Measurements from ENCODE around the gene CCL7. TPM values are rescaled to one million over a fixed set of nuclear protein-coding genes. Genes with fewer than 3 reads are reported as not detected.

The CCL7 gene
- not detected for total RNA-seq

DNA sequence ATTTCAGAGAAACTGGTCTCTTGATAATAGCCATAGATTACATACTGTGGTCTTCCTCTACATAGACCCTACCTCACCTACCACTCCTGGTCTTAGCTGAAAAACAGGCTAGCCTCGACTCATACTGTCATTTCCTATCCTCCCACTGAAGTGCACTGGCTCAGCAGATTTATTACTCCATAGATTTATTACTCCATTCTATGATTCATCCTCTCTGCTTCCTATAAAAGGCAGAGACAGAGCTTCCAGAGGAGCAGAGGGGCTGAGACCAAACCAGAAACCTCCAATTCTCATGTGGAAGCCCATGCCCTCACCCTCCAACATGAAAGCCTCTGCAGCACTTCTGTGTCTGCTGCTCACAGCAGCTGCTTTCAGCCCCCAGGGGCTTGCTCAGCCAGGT is at the start of gene CCL7:
Gene CCL7, plus strand, starts transcription at position 253 of the 400 bp plus-strand sequence. Its CDS starts 70 bp downstream, at position 323.
- Histone ChIP-seq H3K27ac (no peak within 1 kb of the TSS), H3K27me3 (no peaks in the 10 kb centered on the region), H3K4me3 (no peak within 1 kb of the TSS), H3K9me3 (no peaks in the 10 kb centered on the region), H3K4me1 (no peaks in the 10 kb centered on the region), H3K36me3 (no peaks in the 10 kb centered on the region)
- TF ChIP-seq, protein P1, sequence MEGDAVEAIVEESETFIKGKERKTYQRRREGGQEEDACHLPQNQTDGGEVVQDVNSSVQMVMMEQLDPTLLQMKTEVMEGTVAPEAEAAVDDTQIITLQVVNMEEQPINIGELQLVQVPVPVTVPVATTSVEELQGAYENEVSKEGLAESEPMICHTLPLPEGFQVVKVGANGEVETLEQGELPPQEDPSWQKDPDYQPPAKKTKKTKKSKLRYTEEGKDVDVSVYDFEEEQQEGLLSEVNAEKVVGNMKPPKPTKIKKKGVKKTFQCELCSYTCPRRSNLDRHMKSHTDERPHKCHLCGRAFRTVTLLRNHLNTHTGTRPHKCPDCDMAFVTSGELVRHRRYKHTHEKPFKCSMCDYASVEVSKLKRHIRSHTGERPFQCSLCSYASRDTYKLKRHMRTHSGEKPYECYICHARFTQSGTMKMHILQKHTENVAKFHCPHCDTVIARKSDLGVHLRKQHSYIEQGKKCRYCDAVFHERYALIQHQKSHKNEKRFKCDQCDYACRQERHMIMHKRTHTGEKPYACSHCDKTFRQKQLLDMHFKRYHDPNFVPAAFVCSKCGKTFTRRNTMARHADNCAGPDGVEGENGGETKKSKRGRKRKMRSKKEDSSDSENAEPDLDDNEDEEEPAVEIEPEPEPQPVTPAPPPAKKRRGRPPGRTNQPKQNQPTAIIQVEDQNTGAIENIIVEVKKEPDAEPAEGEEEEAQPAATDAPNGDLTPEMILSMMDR (IDR thresholded peaks at IDR 0.05) = no peak
- DNase-seq (ENCODE audit: low spot score) = no peak

DNA sequence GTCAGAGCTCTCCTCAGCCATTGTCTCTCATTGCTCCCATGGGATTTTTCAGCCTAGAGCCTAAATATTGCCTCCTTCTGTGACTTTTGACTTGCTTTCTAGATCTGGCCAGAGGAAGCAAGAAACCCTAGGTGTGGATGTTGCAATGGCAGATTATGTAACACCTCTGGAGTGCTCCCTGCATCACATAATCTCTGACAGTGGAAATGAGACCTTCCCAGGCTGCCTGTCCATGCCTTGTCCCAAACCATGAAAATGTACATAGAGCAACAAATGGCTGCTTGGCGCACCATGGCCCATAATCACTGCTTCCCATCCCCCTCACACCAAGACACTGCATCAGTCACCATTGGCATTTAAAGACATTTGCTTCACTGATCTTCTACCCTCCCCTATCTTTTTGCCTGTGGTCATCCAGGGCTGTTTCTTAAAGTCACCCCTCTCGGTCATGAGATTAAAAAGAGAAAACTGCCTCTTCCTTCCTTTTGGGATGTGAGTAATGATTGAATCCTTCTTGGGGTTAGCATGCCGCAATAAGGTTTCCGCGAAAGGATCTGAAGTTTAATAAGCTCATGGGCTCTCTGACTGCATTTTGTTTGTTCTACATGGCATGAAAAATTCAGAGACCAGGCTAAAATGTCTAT is 49.1 kb upstream of the CCL7 start:
- Histone ChIP-seq H3K36me3 (no peaks in the 10 kb centered on the region), H3K9me3 (no peaks in the 10 kb centered on the region), H3K27me3 (no peaks in the 10 kb centered on the region), H3K4me3 (no peak overlapping the region), H3K4me1 (no peaks in the 10 kb centered on the region), H3K27ac (no peak overlapping the region)
- TF ChIP-seq, protein P1 (IDR thresholded peaks at IDR 0.05) = no peak
- no peak for DNase-seq (ENCODE audit: low spot score)

DNA sequence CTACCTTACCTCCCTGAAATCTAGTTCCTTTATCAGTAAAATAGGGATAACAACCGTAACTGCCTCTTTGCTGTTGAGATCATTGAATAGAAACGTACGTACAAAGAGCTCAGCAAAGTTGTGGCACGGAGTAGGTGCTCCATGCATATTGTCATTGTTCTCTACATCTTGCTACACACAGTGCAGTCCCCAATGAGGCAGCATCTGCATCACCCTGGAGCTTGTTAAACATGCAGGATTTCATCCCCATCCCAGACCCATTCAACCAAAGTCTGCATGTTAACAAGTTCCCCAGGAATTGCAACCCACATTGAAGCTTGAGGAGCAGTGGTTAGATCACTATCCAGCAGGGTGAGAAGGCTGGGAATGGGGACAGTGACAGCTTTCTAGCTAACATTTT is 48.6 kb upstream of the CCL7 start:
- no peaks in the 10 kb centered on the region for H3K27me3 ChIP-seq
- no peak overlapping the region for H3K27ac ChIP-seq
- DNase-seq (ENCODE audit: low spot score) = no peak
- no peaks in the 10 kb centered on the region for H3K9me3 ChIP-seq
- no peaks in the 10 kb centered on the region for H3K36me3 ChIP-seq
- no peaks in the 10 kb centered on the region for H3K4me1 ChIP-seq
- no peak overlapping the region for H3K4me3 ChIP-seq
- TF ChIP-seq, protein P1 (IDR thresholded peaks at IDR 0.05) = no peak

DNA sequence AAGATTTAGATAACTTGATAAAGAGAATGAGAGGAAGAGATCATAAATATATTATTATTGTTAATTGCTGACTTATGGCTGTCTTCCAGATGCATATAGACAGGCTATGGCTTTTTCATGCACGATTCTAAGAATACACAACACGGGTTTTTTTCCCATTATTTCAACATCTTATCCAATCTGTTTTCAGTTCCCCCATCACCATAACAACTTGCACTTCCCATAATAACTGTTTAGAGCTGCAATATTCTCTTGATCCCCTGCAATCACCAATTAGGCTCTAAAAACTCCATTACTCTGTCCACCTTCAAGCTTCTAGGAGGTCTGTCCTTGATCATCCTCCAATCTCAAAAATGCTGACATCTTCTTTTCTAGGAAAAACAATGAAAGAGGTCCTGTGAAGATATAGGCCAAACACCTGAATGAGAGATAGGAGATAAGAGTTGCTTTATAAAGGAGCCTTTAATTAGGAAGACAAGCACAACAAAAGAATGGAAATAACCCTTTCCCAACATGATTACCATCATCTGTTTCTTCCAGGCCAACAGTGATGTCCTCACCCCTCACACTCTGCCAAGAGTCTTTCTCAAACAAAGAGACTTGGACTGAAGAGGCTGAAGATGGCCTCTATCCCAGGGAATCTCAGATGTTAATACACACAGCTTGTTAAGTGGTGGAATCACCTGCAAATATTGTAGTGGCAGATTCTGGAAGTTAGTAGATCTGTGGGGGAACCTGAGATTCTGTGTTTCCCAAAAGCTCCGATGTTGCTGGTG is 47.1 kb upstream of the CCL7 start:
- no peak for DNase-seq (ENCODE audit: low spot score)
- no peaks in the 10 kb centered on the region for H3K4me1 ChIP-seq
- no peak overlapping the region for H3K27ac ChIP-seq
- no peaks in the 10 kb centered on the region for H3K27me3 ChIP-seq
- H3K9me3 ChIP-seq = no peaks in the 10 kb centered on the region
- H3K36me3 ChIP-seq = no peaks in the 10 kb centered on the region
- TF ChIP-seq, protein P1 (IDR thresholded peaks at IDR 0.05) = no peak
- H3K4me3 ChIP-seq = no peak overlapping the region

DNA sequence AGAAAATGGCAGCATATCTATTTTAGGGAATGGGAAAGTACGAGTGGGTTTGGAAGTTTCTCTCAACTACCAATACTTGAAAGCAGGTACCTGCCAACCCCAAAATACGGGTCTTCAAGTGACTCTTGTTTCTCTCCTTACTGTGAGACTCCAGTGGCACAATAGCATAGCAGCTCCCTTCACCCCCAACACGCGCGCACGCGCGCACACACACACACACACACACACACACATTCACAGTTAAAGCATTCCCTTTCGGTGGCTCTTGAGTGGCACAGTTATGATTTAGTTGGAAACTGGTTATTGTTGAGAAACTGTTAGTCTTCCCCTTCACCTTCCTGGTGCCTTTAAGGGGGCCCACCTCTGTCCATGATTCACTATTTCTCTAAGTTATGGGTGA is 45.0 kb upstream of the CCL7 start:
- Histone ChIP-seq H3K4me3 (no peak overlapping the region), H3K4me1 (no peaks in the 10 kb centered on the region), H3K36me3 (no peaks in the 10 kb centered on the region), H3K27ac (no peak overlapping the region), H3K9me3 (peaks cover 0 to 9% of the 10 kb centered on the region in 2 donors), H3K27me3 (no peaks in the 10 kb centered on the region)
- no peak for DNase-seq (ENCODE audit: low spot score)
- TF ChIP-seq, protein P1 (IDR thresholded peaks at IDR 0.05) = no peak

Data from right atrium auricular region (tissue), 2 donors.